SK-N-MC (cell line): ENCODE data around the gene PCMT1.
"Not testable (repeated sequence)": the region's sequence is repeated elsewhere in the genome, so short reads cannot be mapped to it uniquely, and the experiment has no call there.

ENCODE experiments used
- EZH2 ChIP-seq: fragments of 200-600 bp; sonication (generic); IDR thresholded peaks from one replicate; pipeline ENCODE4 v1.6.1; 2017; ENCODE audit warnings: antibody characterized with exemption
- POLR2AphosphoS5 ChIP-seq: IDR thresholded peaks from 2 replicates; pipeline ENCODE4 v1.6.1; 2012; ENCODE audit warnings: mild to moderate bottlenecking, low read depth, low read length, borderline replicate concordance

DNA sequence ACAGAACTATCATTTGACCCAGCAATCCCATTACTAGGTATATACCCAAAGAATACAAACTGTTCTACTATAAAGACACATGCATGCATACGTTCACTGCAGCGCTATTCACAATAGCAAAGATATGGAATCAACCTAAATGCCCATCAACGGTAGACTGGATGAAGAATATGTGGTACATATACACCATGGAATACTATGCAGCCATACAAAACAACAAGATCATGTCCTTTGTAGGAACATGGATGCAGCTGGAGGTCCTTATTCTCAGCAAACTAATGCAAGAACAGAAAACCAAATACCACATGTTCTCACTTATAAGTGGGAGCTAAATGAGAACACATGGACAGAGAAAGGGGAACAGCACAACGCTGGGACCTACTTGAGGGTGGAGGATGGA, 98.8 kb downstream of the PCMT1 start:
- TF ChIP-seq POLR2AphosphoS5, EZH2: not testable (repeated sequence)
